GM06990 (cell line): ENCODE measurements around the gene NUTM2B.
"Not testable (repeated sequence)": the region's sequence is repeated elsewhere in the genome, so short reads cannot be mapped to it uniquely, and the experiment has no call there.

Source experiments
- DNase-seq: peaks from one replicate; pipeline ENCODE4 v3.0.0-alpha.2; 2011; ENCODE audit not compliant: insufficient read length; ENCODE audit errors: extremely low read depth
- H3K27me3 ChIP-seq: replicated peaks from 2 replicates; pipeline ENCODE4 v1.6.0; 2011; ENCODE audit warnings: low read length; ENCODE audit not compliant: control insufficient read depth, insufficient read depth
- H3K36me3 ChIP-seq: 2 replicates; pipeline ENCODE4 v1.5.1; 2011; ENCODE audit warnings: low read length; ENCODE audit not compliant: control insufficient read depth, insufficient read depth
- H3K4me3 ChIP-seq: replicated peaks from 2 replicates; pipeline ENCODE4 v1.5.1; 2011; ENCODE audit warnings: low read depth, mild to moderate bottlenecking, control low read depth, low read length

The NUTM2B gene, protein sequence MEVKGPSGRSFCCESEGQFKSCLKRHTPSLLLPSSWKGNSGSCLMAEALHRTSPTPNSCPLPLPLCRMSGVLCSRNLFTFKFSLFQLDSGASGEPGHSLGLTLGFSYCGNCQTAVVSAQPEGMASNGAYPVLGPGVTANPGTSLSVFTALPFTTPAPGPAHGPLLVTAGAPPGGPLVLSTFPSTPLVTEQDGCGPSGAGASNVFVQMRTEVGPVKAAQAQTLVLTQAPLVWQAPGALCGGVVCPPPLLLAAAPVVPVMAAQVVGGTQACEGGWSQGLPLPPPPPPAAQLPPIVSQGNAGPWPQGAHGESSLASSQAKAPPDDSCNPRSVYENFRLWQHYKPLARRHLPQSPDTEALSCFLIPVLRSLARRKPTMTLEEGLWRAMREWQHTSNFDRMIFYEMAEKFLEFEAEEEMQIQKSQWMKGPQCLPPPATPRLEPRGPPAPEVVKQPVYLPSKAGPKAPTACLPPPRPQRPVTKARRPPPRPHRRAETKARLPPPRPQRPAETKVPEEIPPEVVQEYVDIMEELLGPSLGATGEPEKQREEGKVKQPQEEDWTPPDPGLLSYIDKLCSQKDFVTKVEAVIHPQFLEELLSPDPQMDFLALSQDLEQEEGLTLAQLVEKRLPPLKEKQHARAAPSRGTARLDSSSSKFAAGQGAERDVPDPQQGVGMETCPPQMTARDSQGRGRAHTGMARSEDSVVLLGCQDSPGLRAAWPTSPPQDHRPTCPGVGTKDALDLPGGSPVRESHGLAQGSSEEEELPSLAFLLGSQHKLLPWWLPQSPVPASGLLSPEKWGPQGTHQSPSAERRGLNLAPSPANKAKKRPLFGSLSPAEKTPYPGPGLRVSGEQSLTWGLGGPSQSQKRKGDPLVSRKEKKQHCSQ

GRCh38 chr10:79702927-79703326 lies at the start of gene NUTM2B:
Gene NUTM2B (plus strand): TSS chr10:79703227. CDS start chr10:79703610, 383 bp downstream.
- not testable (repeated sequence) for H3K4me3 ChIP-seq, DNase-seq, H3K36me3 ChIP-seq, H3K27me3 ChIP-seq

DNA sequence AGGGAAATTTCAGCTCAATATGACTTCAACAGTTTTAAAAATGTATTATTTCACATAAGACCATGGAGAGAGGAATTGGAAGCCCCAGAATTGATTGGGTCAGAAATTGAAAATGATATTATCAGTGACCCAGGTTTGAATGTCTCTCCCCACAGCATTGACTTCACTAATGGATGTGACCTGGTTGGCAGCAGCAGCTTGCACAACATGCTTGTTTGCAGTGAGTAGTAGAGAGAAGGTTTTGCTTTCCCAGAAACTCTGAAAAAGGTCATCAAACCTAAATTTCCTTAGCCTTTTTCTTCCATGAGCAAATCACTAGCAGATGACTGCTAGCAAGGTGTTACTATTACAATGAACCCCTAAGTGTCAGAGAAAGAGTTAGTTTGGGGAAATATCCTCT lies 39.7 kb upstream of the NUTM2B start:
- not testable (repeated sequence) for DNase-seq, H3K4me3 ChIP-seq, H3K36me3 ChIP-seq, H3K27me3 ChIP-seq

DNA sequence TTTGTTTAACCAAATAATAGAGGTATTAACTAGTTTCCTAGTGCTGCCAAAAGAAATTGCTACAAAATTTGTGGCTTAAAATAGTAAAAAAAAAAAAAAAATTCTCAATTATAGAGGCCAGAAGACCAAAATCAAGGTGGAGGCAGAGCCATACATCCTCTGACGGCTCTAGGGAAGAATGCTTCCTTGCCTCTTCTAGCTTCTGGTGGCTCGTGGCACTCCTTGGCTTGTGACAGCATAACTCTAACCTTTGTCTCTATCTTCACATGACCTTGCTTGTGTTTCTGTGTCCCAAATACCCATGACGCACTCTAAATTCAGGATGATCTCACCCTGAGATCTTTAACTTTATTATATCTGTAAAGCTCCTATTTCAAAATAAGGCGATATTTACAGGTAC lies 38.3 kb upstream of the NUTM2B start:
- not testable (repeated sequence) for DNase-seq, H3K27me3 ChIP-seq, H3K4me3 ChIP-seq, H3K36me3 ChIP-seq

DNA sequence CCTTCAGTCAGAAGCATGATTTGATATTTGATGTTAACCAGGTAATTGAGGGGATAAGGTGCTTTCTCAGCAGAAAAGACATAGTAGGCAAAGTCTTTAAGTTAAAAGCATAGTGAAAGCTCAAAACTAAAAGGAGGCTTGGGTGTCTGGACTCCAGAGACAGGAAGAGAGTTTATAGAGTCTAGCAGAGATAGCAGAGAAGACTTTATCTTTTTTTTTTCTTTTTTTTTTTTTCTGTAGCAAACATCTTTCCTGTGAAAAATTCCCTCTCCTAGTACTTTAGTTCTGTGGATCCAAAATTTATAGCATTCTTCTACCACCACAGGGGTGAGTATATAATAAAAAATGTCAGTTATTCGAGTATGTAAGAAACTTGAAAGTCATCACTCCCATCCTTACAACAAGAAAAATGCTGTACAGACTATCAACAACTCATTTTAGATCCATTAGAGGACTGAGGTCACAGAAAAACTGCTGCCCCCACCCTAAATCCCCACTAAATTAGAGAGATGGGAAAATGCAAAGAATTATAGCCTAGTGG lies 33.7 kb upstream of the NUTM2B start:
- not testable (repeated sequence) for H3K27me3 ChIP-seq, DNase-seq

GRCh38 chr10:79674878-79675277 lies 28.1 kb upstream of the NUTM2B start:
- not testable (repeated sequence) for H3K4me3 ChIP-seq, H3K36me3 ChIP-seq, DNase-seq, H3K27me3 ChIP-seq

More for the DNA sequence above, 33.7 kb upstream of the NUTM2B start:
- not testable (repeated sequence) for H3K4me3 ChIP-seq, H3K36me3 ChIP-seq

- not testable (repeated sequence) for H3K36me3 ChIP-seq, H3K4me3 ChIP-seq
- DNase-seq = peak; percentile 1
Observed at GRCh38 chr10:79683026-79683883, 19.8 kb upstream of the NUTM2B start.

DNA sequence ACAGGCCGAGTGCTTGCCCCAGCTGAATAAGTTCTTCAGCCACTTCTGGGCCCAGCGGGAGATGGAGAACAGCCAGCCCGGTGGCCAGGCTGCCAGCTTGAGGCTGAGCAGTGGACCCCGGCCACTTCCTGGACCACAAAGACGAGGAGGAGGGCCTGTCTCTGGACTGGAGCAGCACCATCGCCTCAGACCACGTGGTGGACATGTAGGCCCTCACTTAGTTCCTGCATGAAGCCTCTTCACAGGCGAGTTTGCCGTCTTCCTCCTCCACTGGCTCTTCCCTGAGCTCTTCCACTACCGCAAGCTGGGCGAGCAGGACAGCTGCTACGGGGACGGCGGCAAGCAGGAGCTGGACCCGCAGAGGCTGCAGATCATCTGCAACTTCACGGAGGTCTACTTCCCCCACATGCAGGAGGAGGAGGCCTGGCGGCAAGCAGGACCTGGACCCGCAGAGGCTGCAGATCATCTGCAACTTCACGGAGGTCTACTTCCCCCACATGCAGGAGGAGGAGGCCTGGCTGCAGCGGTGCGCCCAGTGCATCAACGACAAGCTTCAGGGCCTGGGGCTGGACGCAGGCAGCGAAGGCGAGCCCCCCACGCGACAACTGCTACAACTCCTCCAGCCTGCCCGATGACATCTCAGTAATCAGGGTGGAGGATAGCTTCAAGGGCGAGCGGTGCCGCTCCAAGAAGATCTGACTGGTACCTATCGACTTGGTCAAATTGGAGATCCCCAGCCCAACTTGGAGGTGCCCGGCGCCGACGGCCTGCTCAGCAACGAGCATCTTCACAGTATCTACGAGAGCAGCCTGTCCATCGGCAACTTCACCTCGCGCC lies 18.9 kb upstream of the NUTM2B start:
- not testable (repeated sequence) for H3K27me3 ChIP-seq, H3K36me3 ChIP-seq, H3K4me3 ChIP-seq, DNase-seq

More at GRCh38 chr10:79683026-79683883, 19.8 kb upstream of the NUTM2B start:
- H3K27me3 ChIP-seq = not testable (repeated sequence)

- H3K36me3 ChIP-seq, H3K27me3 ChIP-seq, DNase-seq, H3K4me3 ChIP-seq: not testable (repeated sequence)
Observed at GRCh38 chr10:79685044-79685685, 17.9 kb upstream of the NUTM2B start.

GRCh38 chr10:79686595-79686994 lies 16.4 kb upstream of the NUTM2B start:
- DNase-seq, H3K36me3 ChIP-seq, H3K27me3 ChIP-seq, H3K4me3 ChIP-seq: not testable (repeated sequence)

- not testable (repeated sequence) for H3K27me3 ChIP-seq, DNase-seq, H3K4me3 ChIP-seq, H3K36me3 ChIP-seq
Observed at GRCh38 chr10:79687406-79688150, 15.4 kb upstream of the NUTM2B start.

GRCh38 chr10:79688798-79689197 lies 14.2 kb upstream of the NUTM2B start:
- not testable (repeated sequence) for H3K4me3 ChIP-seq, H3K36me3 ChIP-seq, H3K27me3 ChIP-seq, DNase-seq

- not testable (repeated sequence) for H3K27me3 ChIP-seq, H3K4me3 ChIP-seq, DNase-seq, H3K36me3 ChIP-seq
Observed at GRCh38 chr10:79696596-79696995, 6.4 kb upstream of the NUTM2B start.
